COLO668 (cell line): ENCODE results near the gene GBX2.

Experiments used
- DNase-seq: peaks from one replicate; lab custom pipeline; 2025; ENCODE audit not compliant: unreplicated experiment; lab: John Stamatoyannopoulos, UW

The GBX2 gene

DNA sequence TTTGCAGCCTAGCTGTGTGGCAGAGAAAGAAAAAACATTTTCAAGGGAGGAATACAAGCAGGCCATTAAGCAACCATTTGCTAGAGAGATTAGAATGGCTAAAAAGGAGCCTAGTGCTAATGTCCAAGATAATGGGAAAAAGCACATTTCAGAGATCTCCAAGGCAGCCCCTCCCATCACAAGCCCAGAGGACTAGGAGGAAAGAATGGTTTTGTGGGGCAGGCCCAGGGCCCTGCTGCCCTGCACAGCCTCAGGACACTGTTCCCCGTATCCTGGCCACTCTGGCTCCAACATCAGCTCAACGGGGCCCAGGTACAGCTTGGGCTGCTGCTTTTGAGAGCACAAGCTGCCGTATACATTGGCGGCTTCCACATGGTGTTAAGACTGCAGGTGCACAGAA lies 16.5 kb upstream of the GBX2 start:
- DNase-seq, result no peak

DNA sequence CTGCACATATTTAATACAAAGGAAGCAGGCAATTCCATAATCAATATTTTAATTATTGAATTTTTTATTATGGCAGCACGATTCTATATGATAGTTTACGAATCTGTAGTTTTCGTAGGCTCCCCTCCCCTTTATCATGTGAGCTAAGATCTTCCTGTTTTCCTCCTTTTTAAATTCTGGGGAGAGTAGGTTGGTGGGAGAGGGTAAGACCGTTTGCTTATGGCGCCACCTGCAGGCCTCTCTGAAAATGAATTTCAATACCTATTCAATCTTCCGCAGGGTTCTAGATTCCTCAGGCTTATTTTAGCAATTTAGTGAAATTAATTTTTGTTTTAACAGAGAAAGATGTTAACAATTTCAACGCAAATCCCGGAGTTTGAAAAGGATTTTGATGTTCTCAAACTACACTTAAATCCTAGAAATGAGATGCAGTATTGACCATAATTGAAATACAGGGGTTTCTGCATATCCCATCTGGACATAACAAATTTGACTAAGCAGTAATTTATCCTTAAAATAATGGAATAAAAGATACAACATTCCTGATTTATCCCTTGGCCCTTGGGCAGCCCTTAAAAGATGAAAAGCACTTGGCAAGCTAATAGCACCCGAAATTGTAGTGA lies 12.8 kb upstream of the GBX2 start:
- DNase-seq, result peak; percentile 63

DNA sequence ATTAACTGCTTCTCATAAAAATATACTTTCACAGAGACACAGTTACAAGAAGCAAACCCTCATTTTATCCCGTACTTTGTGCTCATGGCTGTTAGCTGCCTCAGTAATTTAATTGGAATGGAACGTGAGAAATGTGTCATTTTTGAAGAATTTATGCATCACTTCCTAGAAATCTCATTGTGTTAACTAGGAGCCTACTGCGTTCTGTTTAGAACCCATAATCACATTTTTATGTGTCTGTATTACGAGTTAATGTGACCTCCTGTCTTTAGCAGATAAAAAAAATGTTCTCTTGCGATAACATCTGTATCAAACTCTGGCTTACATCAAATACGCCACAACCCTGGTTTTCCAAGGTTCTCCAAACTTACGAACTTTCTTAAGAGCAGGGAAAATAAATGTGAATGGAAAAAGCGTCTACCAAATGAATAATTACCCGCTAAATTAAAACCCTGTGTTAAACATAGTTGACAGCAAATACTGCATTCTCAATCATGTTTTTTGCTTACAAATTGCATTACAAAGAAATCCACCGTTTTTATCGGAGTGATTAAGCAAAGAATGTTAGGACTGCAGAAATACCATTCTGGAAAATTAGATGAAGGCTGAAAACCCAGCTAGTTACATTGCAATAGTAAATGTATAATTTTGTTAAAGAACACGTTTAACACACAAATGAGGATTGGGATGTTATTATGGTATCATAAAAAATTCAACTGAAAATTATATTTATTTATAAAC lies 12.1 kb upstream of the GBX2 start:
- DNase-seq, result no peak

DNA sequence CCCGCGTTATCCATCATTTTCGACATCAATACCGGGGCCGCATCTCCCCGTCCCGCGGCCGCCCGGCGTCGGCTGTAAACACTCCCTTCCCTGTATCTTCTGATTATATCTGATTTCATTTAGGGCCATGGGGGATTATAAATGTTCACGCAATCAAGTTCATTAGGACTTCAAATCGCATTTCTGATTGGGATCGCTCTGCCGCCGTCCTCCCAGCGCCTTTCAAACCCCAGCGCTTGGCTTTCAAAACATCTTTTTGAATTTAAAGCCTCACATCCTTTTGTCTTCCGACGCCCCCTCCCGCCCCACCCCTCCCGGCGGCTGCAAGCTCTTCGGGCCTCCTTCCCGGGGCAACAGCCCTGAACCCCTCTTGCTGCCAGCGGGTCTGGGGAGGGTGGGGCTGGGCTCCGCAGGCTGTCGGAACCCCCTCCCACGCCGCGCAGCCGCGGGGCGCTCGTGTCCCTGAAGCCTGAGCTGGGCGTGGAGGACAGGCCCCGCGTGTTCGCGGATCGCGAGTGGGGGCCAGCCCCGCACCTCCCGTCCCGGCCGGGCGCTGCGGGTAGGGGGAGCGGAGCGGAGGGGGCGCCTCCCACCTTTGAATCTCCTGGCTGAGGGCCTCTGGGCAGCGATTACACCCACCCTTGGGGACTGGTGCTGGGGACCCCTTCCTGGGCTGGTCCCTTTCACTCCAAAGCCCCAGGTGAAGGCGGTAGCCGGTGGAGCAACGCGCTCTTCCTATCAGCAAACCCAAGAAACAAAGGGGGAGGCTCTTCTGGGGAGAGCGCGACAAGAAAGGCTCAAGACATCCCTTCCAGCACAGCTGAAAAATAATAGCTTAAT lies 11.3 kb upstream of the GBX2 start:
- no peak for DNase-seq

DNA sequence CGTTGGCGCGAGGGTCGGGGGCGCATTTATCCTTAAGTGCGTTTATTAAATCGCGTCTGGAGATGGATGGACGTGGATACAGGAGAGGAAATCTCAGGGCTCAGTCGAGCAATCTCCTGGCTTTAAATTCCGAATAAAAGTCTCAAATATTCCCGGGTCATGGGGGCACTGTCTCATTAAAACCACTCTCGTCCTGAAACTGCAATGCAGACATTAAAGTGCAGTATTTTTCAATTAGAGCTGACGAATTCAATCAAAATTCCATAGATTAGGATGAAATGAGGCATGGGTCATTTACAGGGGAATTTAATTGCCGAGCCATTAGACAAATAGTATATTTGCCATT lies 10.7 kb upstream of the GBX2 start:
- DNase-seq, result no peak

DNA sequence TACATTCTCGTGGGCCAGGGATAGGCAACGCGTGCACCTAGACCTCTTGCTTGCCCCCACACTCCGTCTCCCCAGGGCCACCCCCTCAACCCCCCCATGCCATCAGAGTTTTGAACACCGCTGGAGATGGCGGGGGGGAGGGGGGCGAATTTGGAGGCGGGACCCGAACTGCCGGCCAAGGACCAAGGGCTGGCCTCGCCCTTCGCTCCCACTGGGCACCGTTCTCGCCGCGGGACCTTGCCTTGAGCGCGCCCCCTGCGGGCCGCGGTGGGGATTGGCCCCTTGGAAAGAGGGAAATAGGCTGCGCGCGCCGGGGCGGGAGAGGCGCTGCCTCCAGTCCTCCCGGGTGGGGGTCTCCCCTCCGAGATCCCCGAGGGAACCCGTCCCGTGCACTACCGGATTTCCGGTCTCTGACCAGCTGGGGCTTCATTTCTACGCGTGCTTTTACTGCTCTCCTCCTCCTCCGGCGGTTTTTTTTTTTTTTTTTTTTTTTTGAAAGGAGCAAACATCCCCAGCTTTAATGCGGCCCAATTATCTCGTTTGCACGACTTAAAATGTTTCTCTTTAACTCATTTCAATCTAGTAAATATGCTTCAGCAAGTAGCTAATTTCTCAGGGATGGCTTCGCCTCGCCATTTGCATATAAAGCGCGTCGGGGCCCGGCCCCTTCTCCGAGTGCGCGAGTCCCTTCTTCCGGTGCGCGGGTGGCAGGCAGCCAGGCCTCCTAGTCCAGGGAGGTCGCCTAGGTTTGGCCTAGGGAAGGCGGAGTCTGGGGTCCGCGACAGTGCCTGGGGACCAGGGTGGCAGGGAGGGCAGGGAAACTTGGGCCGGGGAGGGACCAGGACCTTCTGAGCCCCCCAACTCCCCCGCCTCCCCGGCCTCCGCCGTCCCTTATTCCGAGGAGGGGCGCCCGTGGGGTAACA lies 10.0 kb upstream of the GBX2 start:
- peak; percentile 81 for DNase-seq

DNA sequence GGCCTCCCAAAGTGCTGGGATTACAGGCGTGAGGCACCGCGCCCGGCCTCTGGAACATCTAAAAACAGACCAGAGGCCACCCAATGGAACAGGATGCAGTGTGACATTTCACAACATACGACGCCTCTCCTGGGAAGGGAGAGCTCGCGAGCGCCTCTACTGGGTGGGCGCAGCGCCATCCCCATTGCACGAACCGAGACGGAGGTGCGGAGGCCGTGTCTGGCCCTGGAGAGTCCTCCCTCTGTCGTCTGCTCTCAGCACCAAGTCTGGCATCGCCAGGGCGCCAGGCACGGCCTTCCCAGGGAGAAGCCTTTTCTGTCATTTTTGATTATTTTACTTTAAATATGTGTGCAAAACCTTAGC lies 9.4 kb upstream of the GBX2 start:
- DNase-seq, result peak; percentile 53

DNA sequence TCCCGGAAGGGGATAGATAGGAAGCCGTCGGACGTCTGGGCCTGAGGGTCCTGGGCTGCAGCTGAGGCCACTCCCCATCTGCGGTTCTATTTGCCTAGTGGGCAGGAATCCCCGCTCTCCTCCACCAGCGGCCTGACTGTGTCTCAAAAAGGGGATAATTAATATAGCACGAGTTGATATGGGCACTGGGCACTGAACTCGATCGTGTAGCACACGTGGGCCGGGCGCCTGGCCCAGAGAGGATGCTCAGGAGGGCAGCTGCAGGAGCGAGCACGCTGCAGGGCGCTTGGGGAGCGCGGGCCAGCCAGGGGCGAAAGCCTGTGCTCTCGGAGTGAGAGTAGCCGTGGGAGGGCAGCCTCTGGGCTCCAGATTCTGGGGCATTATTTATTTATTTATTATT lies 8.8 kb upstream of the GBX2 start:
- DNase-seq, result no peak

DNA sequence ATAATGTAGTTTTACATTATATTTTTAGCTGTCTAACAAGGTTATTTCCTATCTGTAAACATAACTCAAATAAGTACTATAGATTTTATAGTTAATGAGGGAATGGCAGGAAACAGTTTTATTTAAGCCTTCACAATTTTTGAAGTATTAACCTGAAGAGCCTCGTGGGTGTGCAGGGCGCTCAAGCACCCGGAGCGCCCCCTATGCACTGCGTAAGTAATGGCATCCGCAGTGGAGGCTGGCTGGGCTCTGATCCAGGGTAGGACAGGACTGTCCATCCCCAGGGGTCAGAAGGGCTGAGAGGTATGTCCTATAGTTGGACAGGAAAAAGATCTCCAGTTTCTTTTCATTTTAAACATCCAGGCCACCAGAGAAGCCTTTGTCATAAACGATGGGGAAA lies 8.2 kb upstream of the GBX2 start:
- DNase-seq, result peak; percentile 53

DNA sequence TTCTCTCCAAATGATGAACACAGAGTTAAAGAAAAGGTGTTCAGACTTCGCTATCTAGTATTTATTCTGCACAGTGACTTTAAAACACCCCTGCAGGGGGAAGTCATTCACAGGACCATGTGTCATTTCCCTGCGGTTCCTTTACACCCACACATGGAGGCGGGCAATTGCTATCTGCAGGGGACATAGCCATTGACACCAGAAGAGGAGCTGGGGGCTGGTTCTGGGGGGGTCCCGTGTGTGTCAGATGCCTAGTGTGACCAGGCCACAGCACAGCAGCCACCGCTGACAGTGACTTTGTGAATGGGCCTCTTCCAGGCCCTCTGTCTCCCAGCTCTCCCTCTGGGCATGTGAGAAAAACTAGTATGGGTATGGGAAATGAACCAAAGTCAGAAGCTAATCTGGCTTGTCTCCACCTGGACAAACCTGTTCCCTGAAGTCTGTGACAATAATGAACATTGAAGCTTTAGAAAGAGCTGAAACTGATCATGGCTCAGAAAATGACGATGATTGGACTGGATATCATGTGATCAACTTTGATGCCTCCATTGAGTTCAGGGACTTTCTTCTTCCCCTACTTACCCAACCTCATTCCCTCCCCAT lies 7.5 kb upstream of the GBX2 start:
- DNase-seq, result no peak

DNA sequence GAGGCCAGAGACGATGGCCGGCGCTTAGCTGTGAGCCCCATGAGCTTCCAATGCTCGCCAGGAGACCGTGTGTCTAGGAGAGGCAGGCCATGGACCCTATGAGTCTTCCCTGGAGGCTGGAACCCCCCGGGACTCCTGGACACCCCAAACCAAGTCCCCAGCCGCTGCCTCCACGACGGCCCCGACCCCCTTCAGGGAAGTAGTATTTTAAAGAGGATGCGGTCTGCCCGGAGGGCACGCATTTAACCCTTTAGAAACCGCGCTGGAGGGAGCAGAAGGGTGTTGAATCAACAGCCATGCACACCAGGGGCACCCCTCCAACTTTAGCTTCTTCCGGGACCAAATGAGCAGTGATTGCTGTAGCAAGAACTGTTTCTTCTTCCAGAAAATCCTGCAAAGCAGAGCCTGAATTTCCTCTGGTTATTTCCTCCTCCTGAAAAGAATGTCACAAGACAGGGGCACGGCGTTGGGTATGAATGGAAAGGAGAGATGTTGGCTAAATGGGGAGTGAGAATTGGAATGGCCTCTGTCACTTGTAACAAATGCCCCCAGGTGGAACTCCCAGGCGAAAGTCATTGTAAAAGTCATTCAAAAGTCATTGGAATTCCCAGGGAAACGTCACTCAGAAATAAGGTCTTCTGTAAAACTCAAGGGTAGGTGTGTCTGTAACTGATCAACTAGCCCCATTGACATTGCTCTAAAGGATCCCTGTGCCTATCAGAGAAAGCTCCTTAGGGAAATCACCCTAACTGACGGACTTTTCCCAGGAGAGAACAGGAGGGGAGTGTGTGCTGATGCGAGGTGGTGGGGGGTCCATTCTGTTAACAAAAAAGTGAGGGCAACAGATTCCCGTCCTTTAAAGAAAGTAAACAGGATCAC lies 5.8 kb upstream of the GBX2 start:
- no peak for DNase-seq

DNA sequence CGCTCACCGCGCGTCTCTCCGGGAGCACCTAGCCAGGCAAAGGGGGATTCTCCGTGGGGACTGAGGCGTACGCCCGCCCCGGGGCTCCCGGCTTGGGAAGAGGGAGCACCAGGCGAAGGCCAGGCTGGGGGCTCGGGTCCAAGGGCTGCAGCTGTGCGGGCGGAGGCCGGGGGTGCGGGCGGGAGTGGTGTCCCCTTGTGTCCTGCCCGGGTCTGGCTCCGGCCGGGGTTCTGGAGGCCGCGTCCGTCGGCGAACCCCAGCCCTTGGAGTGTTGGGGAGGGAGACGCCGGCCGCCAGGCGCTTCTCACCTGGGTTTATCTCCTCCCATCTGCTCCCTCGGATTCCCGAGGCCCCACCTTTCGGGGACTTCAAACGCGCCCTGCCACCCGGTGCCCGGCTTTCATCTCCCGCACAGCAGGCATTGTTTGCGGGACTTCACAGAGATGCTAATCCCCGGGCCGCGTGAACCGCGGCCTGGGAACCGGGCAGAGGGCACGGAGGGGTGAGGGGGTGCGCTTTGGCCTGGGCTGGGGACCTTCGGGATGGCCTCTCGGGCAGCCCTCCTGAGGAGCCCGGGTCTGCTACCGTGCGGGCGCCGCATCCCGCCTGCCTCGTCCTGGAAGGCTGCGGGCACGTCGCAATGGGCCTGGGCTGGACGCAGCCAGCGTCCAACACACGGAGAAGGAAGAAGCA lies 5.0 kb upstream of the GBX2 start:
- DNase-seq, result no peak

DNA sequence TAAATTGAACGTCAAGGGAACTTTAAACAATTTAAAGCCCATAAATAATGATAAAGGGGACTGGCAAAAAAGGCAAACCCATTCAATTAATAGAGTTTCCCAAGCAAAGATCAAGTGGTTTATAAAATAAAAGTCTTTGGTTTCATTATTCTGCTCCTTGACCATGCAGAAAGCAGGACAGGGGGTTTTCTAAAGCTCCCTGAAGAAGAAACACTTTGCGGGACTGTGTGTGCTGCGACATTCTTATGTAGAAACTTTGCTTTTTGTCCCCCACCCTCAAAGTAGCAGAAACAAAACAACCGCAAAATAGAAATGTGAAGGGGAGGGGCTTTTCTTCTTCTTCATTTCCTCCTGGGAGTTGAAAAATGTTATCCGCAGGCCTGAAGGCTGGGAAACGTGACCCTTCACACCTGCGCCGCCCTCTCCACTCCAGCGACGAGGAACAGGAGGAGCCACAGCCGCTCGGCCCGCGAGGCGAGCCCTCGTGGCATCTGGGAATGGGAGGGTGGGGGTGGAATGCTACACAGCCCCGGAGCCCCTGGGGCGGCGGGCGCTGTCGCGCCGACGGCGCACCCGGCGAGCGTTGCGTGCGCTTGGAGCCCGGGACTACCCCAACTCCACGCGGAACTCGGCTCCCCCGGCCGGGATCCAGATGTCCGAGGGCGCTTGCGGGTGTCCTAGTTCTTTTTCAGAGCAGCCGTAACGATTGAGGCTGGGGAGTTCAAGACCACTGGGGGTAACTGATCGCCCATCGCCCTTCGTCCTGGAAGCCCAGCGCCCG lies 4.3 kb upstream of the GBX2 start:
- peak; percentile 16 for DNase-seq

DNA sequence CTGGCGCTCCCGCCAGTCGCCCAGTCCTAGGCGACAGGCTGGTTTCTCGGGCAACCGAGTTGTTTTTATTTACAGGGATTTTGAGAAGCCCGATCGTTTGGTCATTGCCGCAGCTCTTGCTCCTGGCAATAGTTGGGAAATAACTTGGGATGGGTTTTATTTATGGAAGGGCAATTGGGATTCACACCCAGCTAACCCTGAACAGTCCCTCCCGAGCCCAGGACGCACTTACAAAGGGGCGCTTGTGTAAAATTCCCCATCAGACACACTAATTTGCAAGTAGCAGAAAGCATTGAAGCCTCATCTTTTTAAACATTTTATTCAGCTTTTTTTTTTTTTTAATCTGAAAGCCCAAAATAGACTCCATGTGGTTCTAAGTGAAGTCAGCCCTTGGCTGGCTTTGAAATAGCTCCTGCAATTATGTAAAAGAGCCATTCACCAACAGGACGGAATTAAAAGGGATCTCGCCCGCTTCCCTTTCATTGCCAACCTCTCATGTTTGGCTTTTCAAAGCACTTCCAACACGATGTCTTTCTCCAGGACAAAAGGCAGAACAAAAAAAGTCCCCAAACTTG lies 3.6 kb upstream of the GBX2 start:
- DNase-seq, result no peak

DNA sequence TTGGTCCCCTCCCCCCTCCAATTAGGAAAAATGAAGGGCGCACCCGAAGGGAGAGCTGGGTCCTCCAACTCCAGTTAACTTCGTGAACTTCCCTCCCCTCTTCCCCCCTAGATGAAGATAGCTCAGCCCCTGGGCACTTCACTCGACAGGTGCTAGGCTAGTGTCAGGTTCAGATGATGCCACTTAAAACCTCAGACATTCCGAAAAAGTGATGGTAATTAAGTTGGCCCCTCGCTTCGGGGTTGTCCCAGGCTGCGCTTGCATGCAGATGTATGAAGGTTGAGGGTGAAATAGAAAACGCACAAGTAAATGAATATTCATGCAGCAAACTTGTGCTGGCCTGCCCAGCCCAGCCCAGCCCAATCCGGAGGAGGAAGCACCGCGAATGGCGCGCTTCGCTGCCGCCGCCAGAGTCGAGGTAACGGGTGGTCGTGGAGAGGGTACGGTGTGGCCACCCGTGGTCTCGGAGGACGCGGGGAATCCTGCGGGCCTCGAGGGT lies 3.0 kb upstream of the GBX2 start:
- no peak for DNase-seq

DNA sequence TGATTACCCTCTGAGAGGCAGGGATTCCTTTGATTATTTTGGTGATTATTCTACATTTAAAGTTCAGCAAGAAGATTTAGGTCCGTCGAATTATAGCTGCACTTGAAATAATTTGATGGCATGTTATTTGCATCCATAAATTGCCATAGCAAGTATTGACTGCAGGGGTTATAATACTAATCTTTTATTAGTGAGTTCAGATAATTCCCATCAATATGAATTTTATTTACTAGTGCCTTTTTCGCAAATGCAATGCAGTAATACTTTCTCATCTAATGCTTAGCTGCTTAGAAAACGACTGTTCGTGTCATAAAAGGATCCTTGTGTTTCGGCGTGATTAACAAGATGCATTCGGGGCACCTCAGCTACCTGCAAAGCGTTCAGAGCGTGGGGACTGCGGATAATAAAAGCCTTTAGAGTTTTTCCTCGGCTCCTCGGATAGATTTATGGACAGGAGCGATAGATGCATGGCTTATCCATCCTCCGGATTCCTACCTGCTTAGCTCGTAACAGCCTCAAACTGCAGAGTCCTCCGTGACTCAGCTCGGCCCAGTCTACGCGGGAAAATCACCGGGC lies 2.5 kb upstream of the GBX2 start:
- no peak for DNase-seq

DNA sequence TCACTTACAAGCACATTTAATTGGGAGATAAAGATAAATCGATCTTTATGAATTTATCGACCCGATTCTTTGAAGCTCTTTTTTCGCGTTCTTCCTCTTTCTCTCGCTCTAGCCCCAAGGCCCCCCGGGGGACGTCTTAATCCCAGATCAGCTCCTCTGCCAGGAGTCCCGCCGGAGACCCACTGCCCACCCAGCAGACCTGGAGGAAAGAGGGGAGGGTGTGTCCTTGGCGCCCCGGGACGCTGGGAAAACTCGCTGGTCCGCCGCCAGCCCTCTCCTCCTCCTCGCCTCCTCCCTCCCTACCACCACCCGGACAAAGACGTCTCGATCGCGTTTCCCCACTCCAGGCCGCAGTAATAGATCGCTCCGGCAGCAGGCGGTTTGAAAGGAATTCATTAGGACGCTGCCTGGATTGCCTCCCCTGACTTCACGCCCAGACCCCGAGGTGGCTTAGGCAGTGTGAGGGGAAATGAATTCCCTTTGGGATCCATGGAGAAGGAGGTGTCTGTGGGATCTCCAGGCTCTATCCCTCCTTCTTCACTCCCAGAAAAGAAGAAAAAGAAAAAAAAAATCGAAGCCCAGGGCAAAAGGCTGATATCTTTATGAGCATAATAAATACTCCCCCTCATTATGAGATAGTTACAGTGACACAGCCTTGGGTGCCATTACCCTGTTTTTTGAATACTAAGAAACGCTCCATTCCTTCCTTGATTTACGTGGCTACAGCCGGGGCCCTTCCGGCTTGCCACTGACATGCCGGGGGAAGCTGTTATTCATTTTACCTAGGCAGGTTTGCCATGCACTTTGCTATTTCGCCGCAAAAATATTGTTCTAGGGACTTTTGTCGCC lies 1.8 kb upstream of the GBX2 start:
- no peak for DNase-seq
